ENCODE data around the gene PAX1.

PAX1 gene

DNA sequence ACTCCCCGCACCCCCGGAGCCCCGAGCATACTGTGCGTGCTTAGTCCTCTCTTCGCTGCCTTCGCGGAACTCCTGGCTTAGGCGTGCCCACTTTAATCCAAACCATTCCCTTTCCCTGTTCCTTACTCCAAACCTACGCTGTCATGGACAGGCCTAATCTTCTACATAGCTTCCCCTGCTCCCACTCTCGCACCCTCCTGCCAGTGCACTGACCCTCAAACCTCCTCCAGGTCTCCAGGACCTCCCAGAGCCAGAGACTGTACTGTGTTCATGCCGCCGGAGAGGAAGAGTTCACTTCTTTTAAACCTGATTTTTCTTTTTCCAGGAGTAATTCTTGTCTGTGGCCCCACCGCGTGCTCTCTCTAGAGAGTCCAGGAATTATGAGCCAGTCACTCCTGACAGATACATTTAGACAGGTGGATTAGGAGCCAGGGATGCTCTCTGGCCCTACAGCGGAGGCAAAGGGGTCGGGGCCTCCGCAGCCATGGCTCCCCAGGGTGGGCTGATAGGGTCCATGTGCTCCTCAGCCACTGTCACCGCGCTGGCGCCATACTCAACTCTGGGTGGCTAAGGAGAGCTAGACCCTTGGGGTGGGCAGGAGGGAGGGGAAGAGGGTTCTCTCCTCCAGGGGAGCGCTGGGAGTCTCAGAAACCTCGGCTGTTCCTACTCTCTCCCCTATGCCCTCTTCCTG is 1.6 kb upstream of the PAX1 start:
- no peak for DNase-seq (ENCODE audit: low spot score)

DNA sequence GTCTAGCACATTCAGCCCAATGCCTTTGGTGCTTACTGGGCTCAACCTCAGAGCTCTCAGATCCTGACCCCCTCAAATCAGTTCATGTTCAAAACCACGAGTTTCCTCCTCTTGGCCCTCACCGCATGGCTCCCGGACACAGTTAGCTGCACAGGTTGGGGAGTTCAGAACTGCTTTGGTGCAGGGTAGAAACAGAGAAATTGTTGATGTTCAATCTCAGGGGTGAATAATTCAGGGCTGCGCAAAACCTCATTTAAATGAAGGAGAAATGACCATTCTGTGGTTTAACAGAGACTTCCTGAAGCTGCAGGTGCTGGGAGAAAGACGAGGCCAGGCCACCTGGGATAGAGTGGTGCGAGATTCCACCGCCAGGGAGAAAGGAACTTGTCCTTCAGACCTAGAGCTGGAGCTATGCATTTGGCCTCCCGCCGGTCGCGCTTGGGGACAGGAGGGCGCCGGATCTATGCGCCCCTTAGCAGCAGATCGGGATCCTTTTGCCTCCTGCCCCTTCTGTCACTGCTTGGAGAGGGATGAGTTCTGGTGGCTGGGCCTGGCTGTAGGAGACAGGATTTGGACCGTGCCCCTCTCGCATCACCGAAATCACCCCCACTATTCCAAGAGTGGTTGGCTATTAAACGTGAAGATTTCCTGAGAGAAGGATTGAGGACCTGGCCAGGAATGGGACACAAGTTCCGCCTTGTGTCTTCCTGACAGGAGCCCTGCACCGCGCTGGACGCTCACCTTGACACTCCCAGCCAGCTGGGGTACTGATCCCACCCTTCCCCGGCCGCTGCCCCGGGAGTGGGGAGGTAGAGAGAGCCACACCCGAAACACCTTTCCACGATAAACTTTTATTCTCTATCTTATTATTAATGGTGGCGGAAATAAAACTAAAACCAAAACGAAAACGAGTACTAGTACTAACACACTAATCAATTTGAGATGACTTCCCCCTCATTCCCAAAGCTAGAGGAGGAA is 767 bp upstream of the PAX1 start:
- no peak for DNase-seq (ENCODE audit: low spot score)

DNA sequence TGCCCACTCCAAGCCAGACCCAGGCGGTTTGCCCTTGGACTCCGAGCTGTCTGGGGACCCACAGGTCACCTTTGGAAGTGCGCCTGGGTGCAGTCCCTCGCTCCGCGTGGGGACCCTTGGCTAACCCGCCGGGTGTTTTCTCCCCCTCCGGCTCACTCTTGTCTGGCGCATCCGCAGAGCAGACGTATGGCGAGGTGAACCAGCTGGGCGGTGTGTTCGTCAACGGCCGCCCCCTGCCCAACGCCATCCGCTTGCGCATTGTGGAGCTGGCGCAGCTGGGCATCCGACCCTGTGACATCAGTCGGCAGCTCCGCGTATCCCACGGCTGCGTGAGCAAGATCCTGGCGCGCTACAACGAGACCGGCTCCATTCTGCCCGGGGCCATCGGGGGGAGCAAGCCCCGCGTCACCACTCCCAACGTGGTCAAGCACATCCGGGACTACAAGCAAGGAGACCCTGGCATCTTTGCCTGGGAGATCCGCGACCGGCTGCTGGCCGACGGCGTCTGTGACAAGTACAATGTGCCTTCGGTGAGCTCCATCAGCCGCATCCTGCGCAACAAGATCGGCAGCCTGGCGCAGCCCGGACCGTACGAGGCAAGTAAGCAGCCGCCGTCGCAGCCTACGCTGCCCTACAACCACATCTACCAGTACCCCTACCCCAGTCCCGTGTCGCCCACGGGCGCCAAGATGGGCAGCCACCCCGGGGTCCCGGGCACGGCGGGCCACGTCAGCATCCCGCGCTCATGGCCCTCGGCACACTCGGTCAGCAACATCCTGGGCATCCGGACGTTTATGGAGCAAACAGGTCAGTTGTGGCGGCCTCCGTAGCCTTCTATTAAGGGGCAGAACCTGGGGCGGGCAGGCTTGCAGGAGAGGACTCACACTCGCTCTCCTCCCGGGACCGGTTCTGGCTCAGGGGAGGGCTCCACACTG is 1.1 kb downstream of the PAX1 start:
- DNase-seq (ENCODE audit: low spot score), result no peak

- DNase-seq (ENCODE audit: low spot score), result no peak
Observed at GRCh38 chr20:21707267-21707666, 1.8 kb downstream of the PAX1 start.

DNA sequence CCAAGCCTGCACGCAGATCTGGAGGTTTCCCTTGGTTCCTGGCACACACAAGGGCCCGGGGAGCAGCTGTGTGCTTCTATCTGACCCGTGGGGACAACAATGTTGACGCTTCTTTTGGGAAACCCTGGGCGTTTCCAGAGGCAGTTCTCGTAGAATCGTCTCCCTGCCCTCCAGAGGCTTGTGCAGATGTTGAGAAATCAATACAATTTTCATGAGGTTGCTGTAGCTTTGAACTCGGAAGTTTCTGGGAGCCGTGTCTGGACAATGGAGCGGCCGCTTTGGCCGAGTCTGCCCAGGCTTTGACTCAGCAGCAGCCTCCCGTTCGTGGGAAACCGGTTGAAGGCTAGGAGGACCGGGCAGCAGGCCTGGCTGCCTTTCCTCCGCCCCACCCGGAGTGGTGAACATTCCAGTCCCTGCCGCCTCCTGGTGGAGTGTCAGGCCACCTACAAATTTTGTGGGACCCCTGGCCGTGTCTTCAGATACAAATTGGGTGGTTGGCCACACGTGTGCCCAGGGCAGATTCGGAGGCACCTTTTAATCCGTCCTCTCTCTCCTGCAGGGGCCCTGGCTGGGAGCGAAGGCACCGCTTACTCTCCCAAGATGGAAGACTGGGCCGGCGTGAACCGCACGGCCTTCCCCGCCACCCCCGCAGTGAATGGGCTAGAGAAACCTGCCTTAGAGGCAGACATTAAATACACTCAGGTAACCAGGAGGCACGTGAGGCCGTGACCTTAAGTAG is 2.7 kb downstream of the PAX1 start:
- DNase-seq (ENCODE audit: low spot score), result no peak

GRCh38 chr20:21708738-21709534 is 3.5 kb downstream of the PAX1 start:
- DNase-seq (ENCODE audit: low spot score), result no peak

DNA sequence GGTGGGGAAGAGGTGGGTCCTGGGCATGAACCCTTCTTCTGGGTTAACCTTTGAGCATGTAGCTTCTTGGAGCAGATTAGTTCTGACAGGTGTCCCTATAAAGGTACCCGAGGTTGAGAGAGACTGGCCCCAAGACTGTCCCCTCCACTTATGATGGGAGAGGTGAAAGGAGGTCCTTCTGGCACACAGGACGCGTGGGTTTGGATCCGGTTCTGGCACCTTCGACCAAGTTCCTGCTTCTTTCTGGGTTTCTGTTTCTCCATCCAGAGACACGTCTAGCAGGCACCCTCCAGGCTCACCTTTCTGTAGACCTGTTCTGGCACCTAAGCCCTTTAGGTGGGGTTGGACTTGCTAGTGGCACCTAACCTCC is 4.1 kb downstream of the PAX1 start:
- no peak for DNase-seq (ENCODE audit: low spot score)

DNA sequence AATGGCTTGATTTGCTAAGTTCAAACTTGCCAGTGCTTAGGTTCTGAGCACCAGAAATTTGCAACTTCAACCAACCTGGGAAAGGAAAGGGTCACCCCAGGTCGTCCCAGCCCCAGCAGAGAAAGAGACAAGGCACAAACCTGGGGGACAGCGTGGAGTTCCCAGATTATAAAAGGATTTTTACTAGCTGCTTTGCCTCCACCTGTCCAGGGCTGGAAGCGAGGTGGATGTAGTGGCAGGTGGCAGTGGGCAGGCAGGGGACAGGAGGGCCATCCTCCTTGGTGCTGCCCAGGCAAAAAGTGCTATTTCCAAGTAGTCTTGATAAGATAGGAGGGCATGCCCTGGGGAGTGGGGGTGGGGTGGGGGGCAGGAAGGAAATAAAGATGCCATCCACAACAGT is 4.9 kb downstream of the PAX1 start:
- no peak for DNase-seq (ENCODE audit: low spot score)

- DNase-seq (ENCODE audit: low spot score), result no peak
Observed at GRCh38 chr20:21710863-21711431, 5.5 kb downstream of the PAX1 start.

DNA sequence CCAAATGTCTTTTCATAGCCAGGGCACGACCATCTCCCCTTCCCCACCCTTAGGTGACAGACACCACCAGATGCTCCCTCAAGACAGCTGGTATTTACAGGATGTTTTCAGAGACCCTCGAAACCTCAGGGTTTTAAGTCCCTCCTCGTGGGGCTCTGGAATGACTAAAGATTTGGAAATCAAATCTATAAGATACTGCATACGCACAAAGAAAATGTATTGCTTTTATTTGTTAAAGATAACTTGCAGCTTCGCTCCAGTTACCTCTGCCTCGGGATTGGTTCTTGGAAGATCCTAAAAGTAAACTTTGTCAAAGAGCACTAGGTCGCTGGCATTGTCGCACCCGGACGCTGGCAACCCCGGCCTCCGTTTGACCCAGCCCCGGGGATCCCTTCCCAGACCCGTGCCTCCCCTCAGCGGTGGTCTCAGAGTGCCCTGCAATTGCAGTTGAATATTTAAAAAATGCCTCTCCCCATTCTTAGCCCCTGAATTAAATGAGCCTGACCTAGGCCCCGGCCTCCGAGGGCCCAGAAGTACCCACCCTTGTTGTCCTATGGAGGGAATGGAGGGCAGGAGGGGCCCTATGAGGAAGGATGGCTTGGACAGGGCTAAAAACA is 7.1 kb downstream of the PAX1 start:
- no peak for DNase-seq (ENCODE audit: low spot score)

GRCh38 chr20:21713470-21713869 is 8.0 kb downstream of the PAX1 start:
- DNase-seq (ENCODE audit: low spot score), result no peak

DNA sequence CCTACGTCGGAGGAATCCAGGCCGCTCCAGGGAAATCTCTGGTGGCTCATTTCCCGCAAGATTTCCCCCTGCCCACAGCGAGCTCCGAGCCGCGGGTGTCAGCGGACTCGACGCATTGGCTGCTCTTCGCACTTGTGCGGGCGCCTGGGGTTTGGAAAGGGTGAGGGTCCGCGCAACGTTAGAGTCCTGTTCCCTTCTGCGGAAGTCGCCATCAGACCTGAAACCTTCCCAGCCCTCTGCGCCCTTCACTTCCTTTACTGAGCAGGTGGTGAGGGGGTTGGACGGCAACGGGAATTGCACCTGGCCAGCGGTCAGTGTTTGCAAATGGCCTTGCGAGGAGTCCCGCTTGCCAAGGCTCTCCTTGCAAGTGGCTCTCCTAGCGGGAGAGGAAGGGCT is 8.4 kb downstream of the PAX1 start:
- DNase-seq (ENCODE audit: low spot score), result no peak

DNA sequence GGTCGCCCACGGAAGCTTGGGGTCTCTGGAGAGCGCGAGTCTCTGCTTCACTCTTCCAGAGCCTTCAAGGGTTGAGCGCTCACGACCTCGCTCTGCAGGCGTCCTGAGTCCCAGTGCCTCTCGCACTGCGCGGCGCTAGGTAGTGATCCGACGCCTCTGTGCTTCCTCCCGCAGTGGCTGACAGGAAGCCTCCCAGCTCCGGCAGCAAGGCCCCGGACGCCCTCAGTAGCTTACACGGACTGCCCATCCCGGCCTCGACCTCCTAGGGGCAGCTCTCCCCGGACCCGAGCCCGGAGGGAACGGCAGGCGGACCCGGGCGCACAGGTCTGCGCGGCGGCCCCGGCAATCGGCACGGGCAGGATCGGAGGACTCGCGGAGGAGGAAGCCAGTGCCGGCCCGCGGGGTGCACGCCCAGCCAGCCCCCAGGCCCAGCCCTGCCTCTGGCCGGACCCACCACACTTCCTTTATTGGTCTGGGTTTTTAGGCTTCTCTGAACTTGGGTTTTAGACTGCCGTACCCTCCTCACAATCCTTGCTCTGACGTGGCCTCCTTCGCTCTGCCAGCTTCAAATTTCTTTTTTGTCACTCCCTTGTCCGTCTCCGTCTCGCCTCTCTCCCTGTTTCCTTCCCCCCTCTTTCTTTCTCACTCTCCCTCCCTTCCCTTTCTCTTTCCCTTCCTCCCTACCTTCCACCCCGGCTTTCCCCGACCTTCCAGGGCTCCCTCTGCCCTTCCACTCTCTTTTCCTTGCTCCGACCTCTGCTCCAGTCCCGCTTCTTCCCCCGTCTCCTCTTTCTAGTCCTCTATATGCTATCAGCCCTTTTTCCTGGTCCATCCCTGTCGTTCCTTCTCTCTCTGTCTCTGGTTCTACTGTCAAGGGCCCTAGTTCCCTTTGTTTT is 9.1 kb downstream of the PAX1 start:
- no peak for DNase-seq (ENCODE audit: low spot score)

DNA sequence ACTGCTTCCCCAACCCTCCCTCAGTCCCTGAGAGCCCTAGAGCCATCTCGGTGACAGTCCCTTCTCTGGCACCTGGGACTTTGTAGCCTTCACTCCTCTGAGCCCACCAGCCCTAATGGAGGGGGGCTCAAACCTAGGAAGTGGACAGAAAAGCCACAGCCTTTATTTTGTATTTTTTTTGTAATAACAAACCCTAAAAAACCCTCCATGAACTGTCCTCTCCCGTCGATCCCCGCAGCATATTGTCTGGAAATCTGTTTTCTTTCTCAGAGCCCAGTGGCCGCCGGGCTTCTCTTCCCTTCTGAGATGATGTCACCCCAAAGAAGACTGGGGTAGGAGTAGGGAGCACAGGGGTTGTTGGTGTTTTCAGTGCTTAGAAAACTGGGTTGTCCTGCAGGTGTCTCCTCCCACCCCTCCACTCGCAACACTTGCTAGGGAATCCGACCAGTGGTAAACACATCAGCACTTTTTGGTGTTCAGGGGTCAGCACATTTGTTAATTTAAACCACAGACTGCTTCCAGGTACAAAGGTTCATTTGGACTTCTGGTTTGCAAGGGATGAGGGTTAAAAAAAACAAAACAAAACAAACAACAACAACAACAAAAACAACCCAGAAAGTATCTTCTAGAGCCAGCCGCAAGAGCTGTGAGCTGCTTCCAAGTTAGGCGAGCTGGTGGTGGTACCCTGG is 9.9 kb downstream of the PAX1 start:
- no peak for DNase-seq (ENCODE audit: low spot score)

- peak; percentile 11 for DNase-seq (ENCODE audit: low spot score)
Observed at GRCh38 chr20:21719592-21720214, 14.2 kb downstream of the PAX1 start.

DNA sequence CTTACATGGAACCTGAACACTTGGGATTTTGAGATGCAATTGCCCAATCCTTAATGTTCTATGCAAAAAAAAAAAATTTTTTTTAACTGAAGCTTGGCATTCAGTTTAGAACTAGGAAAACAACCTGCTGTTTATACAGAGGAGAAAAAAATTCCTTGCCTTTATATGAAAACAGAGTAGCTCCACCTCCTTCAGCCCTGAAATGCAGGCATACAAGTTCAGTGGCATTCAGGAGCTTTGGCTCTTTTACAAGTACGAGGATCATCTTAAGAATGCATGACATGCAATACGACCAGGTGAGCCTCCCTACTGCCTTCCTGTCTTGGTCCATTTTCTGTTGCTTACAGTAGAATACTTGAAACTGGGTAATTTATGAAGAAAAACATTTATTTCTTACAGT is 20.4 kb downstream of the PAX1 start:
- DNase-seq (ENCODE audit: low spot score), result no peak

- no peak for DNase-seq (ENCODE audit: low spot score)
Observed at GRCh38 chr20:21729316-21729715, 23.9 kb downstream of the PAX1 start.

GRCh38 chr20:21739161-21739560 is 33.7 kb downstream of the PAX1 start:
- DNase-seq (ENCODE audit: low spot score), result no peak

Measured in CD4-positive, alpha-beta T cell treated with Interleukin-6 at 100 ng/mL for 8 hours (primary cell).